A673 (cell line): ENCODE data around the gene AK2. TPM values are rescaled to one million over a fixed set of nuclear protein-coding genes. Genes with fewer than 3 reads are reported as not detected.
"Not testable (repeated sequence)": the region's sequence is repeated elsewhere in the genome, so short reads cannot be mapped to it uniquely, and the experiment has no call there.

Experiments used
- BruUV-seq: library from RNA; stranded (reverse); fragments of 400-500 nt; replicated peaks from 2 replicates; lab custom pipeline; 2021; lab: Mats Ljungman, UMichigan
- CTCF ChIA-PET: fragments of 300-600 bp; sonication (Branson Sonifier 250); formaldehyde crosslinking; loops from one replicate; lab custom pipeline; 2022; ENCODE audit warnings: antibody characterized with exemption; lab: Charles Lee
- POLR2A ChIA-PET: fragments of 300-600 bp; sonication (Branson Sonifier 250); formaldehyde crosslinking; loops from one replicate; lab custom pipeline; 2022; ENCODE audit warnings: antibody characterized with exemption; ENCODE audit not compliant: low non-redundant PET; lab: Charles Lee
- DNase-seq: peaks from one replicate; pipeline ENCODE4 v3.0.0-alpha.2; 2015; ENCODE audit warnings: low spot score
- H3K27ac ChIP-seq: fragments of 200-600 bp; sonication (generic); 2 replicates; pipeline ENCODE4 v1.5.1; 2016; ENCODE audit warnings: mixed run types, low read depth, mild to moderate bottlenecking, mixed read lengths, antibody characterized with exemption, low read length; ENCODE audit not compliant: poor library complexity, severe bottlenecking
- H3K27me3 ChIP-seq: fragments of 200-600 bp; sonication (generic); replicated peaks from 2 replicates; pipeline ENCODE4 v1.6.1; 2017; ENCODE audit warnings: mixed run types, low read depth, mild to moderate bottlenecking, mixed read lengths, antibody characterized with exemption, low read length; ENCODE audit not compliant: insufficient read depth, poor library complexity
- H3K36me3 ChIP-seq: fragments of 200-600 bp; sonication (generic); 2 replicates; pipeline ENCODE4 v1.6.1; 2016; ENCODE audit warnings: mixed run types, mild to moderate bottlenecking, mixed read lengths, antibody characterized with exemption, low read length; ENCODE audit not compliant: insufficient read depth, poor library complexity, severe bottlenecking
- H3K4me1 ChIP-seq: fragments of 200-600 bp; sonication (generic); 2 replicates; pipeline ENCODE4 v1.6.1; 2017; ENCODE audit warnings: mixed run types, mild to moderate bottlenecking, mixed read lengths, antibody characterized with exemption, low read length; ENCODE audit not compliant: insufficient read depth, poor library complexity, severe bottlenecking
- H3K4me3 ChIP-seq: fragments of 200-600 bp; sonication (generic); 2 replicates; pipeline ENCODE4 v1.5.1; 2016; ENCODE audit warnings: low read depth, mixed run types, mild to moderate bottlenecking, mixed read lengths, low read length; ENCODE audit not compliant: poor library complexity, severe bottlenecking
- H3K9me3 ChIP-seq: fragments of 200-600 bp; sonication (generic); 2 replicates; pipeline ENCODE4 v1.6.1; 2016; ENCODE audit warnings: mixed run types, low read depth, mild to moderate bottlenecking, mixed read lengths, antibody characterized with exemption, low read length; ENCODE audit not compliant: poor library complexity, severe bottlenecking
- CTCF ChIP-seq: fragments of 300-800, 200-600 bp; sonication (generic); conservative IDR thresholded peaks from 2 replicates; pipeline ENCODE4 v1.5.1; 2017; ENCODE audit warnings: low read depth, mild to moderate bottlenecking, antibody characterized with exemption, low read length, moderate library complexity, mixed read lengths
- EZH2 ChIP-seq: fragments of 200-600 bp; sonication (generic); IDR thresholded peaks from 2 replicates; pipeline ENCODE4 v1.6.1; 2017; ENCODE audit warnings: borderline replicate concordance, low read depth, mild to moderate bottlenecking, mixed read lengths, antibody characterized with exemption, low read length; ENCODE audit not compliant: poor library complexity, severe bottlenecking
- intact Hi-C: fragments of 100-400 bp; cut with micrococcal nuclease; formaldehyde crosslinking; loops from one replicate; pipeline ENCODE4 v1.10.0; 2022; ENCODE audit not compliant: unreplicated experiment
- total RNA-seq: library from RNA; stranded (reverse); gene quantifications from 2 replicates; pipeline ENCODE4 v1.2.3, GENCODE V29; 2021

The AK2 gene
- total RNA-seq, 1 experiment from 2014 or later: 196 TPM

GRCh38 chr1:33074193-33074945, 37.7 kb upstream of the AK2 start:
- Histone ChIP-seq H3K4me1 (no peaks in the 10 kb centered on the region), H3K36me3 (no peaks in the 10 kb centered on the region), H3K9me3 (no peaks in the 10 kb centered on the region), H3K4me3 (no peak overlapping the region), H3K27me3 (no peaks in the 10 kb centered on the region), H3K27ac (no peak overlapping the region)
- intact Hi-C loops: no loop called here
- no peak for DNase-seq
- no TSS peak for BruUV-seq
- POLR2A ChIA-PET: no interaction called here
- no peak for TF ChIP-seq EZH2
- no peak for TF ChIP-seq CTCF
- CTCF ChIA-PET: no interaction called here

- ChIA-PET POLR2A (no interaction called here), CTCF (no interaction called here)
- H3K9me3 ChIP-seq: no peaks in the 10 kb centered on the region
- H3K27me3 ChIP-seq: no peaks in the 10 kb centered on the region
- no peaks in the 10 kb centered on the region for H3K36me3 ChIP-seq
- TF ChIP-seq EZH2: no peak
- no peak for TF ChIP-seq CTCF
- H3K4me1 ChIP-seq: no peaks in the 10 kb centered on the region
- no peak for DNase-seq
- no peak overlapping the region for H3K27ac ChIP-seq
- no TSS peak for BruUV-seq
- intact Hi-C loops: no loop called here
- H3K4me3 ChIP-seq: no peak overlapping the region
Measured at GRCh38 chr1:33072707-33073106, 36.0 kb upstream of the AK2 start.

- no peak overlapping the region for H3K4me3 ChIP-seq
- no peaks in the 10 kb centered on the region for H3K4me1 ChIP-seq
- BruUV-seq: no TSS peak
- CTCF ChIA-PET: interaction anchor here (0.5 to 0.7 kb wide), 2 partner anchors 10 to 313 kb away, joined by 3 to 4 read pairs; no protein-coding TSS in a partner anchor
- no peak for DNase-seq
- POLR2A ChIA-PET: no interaction called here
- H3K27ac ChIP-seq: no peak overlapping the region
- TF ChIP-seq EZH2 (no peak), CTCF (no peak)
- intact Hi-C loops: no loop called here
- H3K27me3 ChIP-seq: no peaks in the 10 kb centered on the region
- no peaks in the 10 kb centered on the region for H3K9me3 ChIP-seq
- H3K36me3 ChIP-seq: no peaks in the 10 kb centered on the region
Measured at GRCh38 chr1:33070628-33071027, 33.9 kb upstream of the AK2 start.

- POLR2A ChIA-PET, DNase-seq, CTCF ChIA-PET, H3K36me3 ChIP-seq, H3K4me3 ChIP-seq, H3K27ac ChIP-seq, H3K4me1 ChIP-seq, intact Hi-C loops, H3K27me3 ChIP-seq, BruUV-seq: not testable (repeated sequence)
- peaks cover 14% of the 10 kb centered on the region for H3K9me3 ChIP-seq
Measured at GRCh38 chr1:33068108-33068507, 31.4 kb upstream of the AK2 start.

GRCh38 chr1:33066477-33066876, 29.8 kb upstream of the AK2 start:
- H3K27ac ChIP-seq, DNase-seq, BruUV-seq, POLR2A ChIA-PET, H3K27me3 ChIP-seq, H3K36me3 ChIP-seq, intact Hi-C loops, H3K4me1 ChIP-seq, H3K4me3 ChIP-seq: not testable (repeated sequence)
- H3K9me3 ChIP-seq: peaks cover 18% of the 10 kb centered on the region
- CTCF ChIA-PET: interaction anchor here (0.6 kb wide), 1 partner anchor 10 kb away, joined by 5 read pairs; no protein-coding TSS in a partner anchor
